ENCODE measurements around the gene PRDM16.

Gene PRDM16

DNA sequence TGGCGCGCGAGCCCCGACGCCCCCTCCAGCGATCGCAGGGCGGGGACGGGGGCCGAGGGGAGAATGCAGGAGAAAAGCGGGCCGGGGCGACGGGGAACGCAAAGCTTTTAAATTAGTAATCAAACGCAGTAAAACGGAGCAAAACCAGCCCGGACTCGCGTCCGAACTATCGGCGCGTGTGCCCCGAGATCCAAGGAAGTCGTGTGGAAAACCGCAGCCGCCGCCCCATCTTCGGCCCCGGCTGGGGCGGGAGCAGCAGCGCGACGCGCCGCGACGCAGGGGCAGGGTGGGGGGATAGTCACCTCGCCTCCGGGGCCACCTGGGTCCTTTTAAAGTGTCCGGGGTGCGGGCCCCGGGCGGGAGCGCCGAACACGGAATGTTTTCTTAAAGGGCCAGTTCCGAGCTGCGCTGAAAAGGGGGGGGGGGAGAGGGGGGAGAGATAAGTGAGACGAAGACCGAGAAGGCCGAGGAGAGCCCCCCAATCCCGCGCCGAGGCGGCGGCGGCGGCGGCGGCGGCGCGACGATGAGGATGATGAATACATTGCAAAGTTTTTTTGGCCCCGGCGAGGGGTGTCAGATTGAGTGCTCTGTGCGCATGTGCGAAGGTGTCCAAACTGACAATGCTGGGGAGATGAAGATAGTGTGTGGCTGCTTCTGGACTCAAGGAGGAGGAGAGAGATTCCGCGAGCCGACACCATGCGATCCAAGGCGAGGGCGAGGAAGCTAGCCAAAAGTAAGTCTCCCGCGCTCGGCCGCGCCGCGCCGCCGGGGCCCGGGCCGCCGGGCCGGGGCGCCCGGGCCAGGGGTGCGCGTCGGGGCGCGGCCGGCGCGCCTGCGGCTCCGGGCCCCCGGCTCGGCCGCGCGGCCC, at the start of gene PRDM16:
Gene PRDM16, plus strand, starts transcription at position 640 of the 868 bp plus-strand sequence. Its CDS starts 57 bp downstream, at position 697.
- no peak for DNase-seq (ENCODE audit: low spot score)

DNA sequence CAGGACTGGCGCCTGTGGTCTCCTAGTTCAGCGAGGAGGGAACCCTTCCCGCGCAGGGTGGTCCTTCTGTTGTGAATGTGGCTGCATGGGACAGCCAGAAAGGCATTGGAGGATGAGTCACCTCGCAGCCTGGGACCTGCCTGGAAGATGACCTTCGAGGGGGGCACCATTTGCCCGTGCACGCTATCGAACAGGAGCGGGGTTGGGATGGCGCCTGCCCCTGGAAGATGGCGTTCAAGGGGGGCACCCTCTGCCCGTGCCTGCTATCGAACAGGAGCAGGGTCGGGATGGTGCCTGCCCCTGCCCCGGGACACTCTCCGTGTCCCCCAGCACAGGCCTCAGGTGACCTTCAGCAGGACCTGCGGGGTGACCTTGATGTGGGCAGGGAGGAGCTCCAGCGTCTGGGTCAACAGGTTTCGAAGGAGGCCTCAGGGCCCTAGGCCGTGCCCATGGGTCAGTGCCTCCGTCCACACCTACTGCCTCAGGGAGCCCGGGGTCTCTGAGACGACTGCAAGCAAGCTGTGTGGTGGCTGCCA, 49.4 kb upstream of the PRDM16 start:
- DNase-seq (ENCODE audit: low spot score): no peak

DNA sequence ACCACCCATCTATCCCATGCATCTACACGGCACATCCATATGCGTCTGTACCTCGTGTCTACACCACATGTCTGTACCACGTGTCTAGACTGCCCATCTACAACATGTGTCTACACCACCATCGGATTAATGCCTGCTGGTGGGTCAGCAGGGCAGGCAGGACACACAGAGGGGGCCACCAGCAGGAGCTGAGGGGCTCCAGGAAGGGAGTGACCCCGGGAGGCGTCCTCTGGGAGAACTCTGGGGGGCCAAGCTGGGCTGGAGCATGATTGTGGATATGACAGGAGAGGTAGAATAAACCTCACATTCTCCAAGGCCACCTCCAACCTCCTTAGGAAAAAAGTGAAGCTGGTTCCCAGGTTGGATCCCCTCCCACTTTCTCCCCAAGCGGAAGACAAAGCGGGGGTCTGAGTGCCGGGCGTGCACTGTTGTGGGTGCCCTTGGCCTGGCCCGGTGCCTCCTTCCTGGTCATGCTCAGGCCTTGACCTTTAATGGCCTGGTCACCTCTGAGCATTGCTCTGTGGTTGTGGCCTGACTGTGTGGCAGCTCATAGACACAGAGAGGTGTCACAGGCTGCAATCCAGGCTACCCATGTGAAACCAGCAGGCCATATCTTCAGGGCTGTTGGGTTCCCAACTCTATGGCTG, 48.6 kb upstream of the PRDM16 start:
- DNase-seq (ENCODE audit: low spot score): no peak

DNA sequence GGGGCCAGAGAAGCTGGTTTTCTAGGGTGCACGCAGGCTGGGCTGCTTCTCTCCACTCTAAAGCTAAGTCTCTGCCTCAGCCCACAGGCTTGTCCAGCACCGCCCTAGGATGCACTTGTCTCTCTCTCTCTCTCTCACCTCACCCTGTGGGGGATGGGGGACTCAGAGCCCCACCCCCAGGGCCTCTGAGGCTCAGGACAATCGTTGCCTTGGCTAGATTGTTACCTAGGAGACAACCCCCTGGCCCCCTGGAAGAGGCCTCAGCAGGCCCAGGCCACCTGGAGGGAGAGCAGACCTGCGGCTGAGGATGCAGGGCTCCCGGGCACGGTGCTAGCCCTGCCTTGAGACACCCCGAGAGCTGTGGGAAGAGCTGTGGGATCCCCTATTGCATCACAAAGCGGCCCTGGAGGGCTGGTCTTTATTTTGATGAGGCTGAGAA, 47.8 kb upstream of the PRDM16 start, which contains the start of gene ACTRT2:
Gene ACTRT2, plus strand, starts transcription at position 235 of the 439 bp plus-strand sequence. CDS start 220 bp downstream, outside the sequence.
- DNase-seq (ENCODE audit: low spot score): no peak

DNA sequence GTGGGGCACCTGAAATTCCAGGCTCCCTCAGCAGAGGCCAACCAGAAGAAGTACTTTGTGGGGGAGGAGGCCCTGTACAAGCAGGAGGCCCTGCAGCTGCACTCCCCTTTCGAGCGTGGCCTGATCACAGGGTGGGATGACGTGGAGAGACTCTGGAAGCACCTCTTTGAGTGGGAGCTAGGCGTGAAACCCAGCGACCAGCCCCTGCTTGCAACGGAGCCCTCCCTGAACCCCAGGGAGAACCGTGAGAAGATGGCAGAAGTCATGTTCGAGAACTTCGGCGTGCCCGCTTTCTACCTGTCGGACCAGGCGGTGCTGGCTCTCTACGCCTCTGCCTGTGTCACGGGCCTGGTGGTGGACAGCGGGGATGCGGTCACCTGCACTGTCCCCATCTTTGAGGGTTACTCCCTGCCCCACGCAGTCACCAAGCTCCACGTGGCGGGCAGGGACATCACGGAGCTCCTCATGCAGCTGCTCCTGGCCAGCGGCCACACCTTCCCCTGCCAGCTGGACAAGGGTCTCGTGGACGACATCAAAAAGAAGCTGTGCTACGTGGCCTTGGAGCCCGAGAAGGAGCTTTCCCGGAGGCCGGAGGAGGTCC, 47.1 kb upstream of the PRDM16 start:
- no peak for DNase-seq (ENCODE audit: low spot score)

DNA sequence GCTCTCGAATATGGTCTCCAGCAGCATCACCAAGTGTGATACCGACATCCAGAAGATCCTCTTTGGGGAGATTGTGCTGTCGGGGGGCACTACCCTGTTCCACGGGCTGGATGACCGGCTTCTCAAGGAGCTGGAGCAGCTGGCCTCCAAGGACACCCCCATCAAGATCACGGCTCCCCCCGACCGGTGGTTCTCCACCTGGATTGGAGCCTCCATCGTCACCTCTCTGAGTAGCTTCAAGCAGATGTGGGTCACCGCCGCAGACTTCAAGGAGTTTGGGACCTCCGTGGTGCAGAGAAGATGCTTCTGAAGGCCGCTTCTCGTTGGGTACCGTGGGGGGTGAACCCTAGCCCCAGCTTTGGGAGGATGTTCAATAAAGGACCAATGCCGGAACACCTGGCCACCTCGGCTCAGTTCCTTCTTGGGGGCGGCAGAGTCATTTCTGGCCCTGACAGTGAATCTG, 46.5 kb upstream of the PRDM16 start:
- DNase-seq (ENCODE audit: low spot score): no peak

DNA sequence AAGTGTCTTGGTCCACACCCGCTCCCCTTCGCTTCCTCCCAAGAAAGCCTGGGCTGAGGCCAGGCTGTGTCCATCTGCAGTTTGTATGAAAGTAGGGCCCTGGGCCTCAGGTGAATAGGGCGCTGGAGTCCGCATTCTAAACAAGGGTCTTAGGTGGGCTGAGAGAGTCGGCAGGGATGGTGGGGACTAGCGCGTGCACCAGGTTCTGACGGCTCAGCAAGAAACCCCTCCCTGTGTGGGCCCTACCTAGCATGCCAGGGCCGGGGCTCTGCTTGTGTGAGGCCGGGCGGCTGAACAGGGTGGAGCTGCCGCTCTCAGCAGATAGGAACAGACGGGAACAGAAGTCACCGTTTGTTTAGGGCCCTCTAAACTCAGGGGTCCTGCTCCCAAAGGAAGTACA, 46.0 kb upstream of the PRDM16 start:
- no peak for DNase-seq (ENCODE audit: low spot score)

DNA sequence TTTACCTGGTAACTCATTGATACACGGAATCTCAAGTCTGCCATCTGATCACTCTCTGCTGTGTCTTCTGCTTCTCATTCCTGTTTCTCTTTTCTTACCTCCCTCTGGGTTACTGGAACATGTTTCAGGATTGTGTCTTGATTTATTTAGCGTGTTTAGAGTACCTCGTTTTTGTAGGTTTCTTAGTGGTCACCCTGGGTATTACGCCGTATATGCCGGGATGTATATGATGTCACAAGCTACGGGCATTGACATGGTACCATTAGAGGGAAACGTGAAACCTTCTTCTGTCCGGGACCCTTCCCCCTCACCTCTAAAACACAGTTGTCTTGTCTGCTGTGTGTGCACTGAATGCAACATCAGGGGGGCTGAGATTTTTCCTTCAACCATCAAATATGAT, 45.0 kb upstream of the PRDM16 start:
- no peak for DNase-seq (ENCODE audit: low spot score)

DNA sequence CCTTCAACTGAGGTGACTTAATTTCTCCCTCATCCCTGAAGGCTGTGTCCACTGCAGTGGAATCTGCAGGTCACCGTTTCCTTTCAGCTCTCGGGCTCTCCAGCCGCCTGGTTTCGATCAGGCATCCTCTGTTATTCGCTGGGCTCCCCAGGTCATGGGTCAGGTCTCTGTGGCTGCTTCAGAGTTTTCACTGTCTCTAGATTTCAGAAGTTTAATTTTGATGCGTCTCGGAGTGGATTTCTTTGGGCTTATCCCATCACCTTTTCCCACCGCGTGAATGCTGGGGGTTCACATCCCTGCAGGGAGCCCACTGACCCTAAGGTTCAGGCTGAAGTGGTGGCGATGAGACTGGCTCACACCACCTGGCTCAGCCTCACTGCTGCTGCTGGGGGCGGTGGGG, 44.4 kb upstream of the PRDM16 start:
- DNase-seq (ENCODE audit: low spot score): no peak

DNA sequence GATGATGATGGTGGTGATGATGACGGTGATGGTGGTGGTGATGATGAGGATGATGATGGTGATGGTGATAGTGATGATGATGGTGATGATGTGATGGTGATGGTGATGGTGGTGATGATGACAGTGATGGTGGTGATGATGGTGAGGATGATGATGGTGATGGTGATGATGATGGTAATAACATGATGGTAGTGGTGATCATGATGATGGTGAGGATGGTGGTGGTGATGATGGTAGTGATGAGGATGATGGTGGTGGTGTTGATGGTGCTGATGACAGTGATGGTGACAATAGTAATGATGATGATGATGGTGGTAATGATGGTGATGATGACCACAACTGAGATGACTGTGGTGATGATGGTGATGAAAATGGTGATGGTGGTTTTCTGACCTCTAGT, 42.9 kb upstream of the PRDM16 start:
- no peak for DNase-seq (ENCODE audit: low spot score)

DNA sequence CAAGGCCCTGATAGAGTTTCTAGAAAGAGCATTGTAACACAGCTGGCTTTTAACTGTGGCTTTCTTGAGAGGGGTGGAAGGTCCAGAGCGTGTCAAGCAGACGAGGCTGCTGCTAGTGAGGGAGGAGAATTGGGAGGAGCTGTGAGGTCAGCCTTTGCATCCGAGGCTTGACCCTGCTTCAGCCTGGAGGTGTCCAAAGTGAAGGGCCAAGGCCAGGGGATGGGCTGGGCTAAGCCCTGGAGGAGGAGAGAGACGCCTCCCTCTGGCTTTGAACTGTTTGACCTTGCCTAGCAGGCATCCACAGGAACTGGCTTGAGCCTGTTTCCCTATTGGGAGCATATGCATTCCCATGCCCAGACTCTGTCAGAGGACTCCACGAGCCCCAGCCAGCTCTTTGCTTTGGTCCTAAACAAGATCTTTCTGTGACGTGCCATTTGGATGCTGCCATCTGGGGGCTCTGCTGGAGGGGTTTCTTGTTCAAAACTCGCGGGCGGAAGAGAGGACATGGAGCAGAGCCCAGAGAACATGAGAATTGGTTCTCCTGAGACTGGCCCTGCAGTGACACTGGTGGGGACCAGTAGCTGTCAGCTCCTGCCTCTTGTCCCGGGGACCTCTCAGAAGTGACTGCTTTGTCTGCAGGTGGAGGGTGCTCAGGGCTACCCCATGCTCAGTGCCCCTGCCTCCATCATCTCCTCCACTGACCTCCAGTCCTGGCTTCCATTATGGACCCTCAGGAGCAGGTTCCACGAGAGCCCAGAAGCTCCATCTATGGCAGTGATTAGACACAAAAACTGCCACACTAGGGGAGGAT, 42.2 kb upstream of the PRDM16 start:
- no peak for DNase-seq (ENCODE audit: low spot score)

DNA sequence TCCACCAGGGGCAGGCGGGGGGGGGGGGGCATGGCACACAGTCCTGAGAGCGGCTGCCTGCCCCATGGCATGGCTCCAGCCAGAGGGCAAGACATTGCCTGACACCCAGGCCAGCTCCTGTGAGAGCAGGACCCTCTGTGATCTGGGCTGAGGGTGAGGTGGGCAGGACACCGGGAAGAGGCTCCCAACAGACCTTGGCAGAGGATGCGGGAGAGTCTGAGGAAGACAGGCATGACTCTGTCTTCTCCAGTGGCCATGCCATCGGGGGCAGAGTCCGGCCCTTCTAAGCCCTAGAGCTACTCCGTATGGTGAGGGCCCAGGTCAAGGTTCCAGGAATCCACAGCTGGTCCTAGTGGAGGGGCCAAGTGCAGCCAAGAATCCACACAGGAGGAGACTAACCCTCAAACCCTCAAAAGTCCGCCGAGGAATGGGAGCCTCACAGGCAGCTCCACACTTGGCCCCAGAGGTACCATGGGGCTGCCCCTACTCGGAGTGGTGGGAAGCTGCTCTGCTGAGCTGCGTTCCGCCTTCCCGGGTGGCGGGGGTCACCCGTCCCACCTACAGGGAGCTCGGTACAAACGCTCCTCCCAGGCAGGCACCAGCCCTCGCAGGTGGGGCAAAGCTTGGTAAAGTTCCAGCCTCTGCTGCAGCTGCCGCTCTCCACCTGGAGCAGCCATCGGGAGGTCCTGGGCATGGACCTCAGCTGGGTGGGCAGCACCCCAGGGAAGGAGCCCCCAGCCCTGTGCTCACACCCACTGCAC, 41.2 kb upstream of the PRDM16 start:
- no peak for DNase-seq (ENCODE audit: low spot score)

DNA sequence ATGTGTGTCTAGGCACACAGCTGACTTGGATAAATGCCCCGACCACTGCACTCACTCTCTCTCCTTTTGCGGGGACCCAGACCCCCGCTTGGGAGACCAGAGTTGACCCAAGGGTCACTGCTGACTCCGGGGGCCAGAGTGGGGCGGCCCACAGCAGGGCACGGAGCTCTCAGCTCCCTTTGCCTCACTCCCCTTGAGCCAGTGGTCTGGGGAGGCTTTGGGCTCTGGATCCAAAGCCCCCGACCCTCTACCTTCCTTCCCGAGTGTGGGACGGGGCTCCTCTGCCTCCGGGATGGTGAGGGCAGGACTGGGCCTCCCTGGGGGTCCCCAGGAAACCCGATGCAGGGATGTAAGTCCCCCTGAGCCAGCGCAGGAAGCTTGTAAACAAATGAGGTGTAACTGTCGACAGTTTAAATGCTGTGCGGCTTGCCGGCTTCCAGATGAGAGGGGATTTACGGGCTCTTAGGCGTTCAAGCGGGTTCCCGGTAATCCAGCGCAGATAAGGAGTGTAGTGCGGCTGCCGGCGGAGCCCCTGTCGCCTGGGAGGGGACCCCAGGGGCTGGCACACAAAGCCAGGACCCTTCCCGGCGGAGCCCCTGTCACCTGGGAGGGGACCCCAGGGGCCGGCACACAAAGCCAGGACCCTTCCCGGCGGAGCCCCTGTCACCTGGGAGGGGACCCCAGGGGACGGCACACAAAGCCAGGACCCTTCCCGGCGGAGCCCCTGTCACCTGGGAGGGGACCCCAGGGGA, 40.3 kb upstream of the PRDM16 start:
- no peak for DNase-seq (ENCODE audit: low spot score)

DNA sequence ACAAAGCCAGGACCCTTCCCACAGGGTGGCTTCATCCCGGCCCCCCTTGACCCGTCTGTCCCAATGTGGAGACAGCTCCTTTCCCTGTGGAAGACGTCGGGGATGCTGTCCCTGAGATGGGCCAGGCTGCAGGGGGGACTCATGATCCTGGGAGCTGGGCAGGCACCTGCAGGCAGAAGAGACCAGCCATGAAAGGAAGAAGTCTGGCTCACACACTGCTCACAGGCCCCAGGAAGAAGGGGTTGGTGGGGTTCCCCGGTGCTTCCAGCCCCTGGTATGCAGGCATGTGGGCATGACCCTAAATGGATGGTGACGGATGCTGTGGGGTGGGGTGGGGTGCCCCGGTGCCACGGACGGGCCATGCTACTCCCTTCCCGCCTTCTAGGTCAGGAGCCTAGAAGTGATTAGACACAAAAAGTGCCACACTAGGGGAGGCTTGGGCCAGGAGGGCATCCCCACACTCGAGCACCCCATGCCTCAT, 39.5 kb upstream of the PRDM16 start:
- DNase-seq (ENCODE audit: low spot score): no peak

DNA sequence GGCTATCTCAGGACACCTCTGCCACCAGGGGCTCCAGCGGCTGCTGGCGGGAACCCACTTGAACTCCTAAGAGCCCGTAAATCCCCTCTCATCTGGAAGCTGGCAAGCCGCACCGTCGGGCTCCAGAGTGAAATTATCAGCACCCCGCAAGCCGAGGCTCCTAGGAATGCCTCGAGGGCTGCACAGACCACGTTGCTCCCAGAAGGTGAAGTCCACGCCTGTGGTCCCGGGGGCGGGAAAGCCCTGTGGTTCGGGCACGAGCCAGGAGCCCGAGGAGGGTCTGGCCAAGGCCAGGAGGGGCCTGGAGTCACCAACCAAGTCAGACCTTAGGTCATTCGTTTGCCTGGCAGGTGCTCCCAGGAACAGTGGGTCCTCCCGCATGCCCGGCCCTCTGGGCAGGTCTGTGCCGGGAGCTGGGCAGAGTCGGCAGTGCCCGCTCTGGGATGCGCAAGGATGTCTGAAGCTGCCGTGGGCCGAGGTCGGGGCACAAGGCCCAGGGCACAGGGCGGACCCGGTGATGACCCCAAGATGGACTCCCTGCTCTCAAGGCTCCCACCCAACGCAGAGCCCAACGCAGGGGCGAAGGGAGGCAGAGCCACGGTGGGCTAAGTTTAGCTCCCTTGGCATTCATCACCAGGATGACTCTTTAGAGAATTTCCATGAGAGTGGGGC, 38.9 kb upstream of the PRDM16 start:
- DNase-seq (ENCODE audit: low spot score): no peak

DNA sequence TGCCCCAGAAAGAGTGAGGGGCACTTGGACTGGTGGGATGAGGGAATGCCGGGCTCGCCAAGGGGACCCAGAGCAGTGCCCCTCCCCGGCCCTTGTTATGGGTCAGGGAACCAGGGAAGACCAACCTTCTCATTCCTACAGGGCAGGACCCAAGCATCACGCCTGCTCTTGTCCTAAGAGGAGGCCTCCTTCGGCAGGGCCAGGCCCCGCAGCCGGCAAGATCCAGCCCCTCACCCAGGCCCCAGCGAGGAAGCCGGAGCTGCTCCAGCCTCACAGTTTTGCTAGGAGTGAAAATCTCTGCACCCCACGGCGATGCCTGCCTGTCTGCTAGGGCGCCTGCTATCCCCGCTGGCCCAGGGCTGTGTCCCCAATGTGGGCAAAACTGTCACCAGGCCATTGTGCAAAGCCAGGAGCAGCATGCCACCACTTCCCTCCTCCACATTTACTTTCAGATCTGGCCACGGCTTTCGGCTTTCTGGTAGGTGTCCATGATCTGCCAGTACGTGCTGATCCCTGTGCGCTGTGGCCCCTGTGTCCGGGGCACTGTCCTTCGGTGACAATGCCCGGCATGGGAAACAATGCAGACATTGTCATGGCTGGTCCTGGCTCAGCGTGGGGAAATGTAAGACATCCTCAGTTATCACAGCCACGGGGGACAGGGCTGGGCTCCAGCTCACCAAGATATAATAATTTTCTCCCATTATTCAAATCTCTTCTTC, 38.2 kb upstream of the PRDM16 start:
- DNase-seq (ENCODE audit: low spot score): no peak

DNA sequence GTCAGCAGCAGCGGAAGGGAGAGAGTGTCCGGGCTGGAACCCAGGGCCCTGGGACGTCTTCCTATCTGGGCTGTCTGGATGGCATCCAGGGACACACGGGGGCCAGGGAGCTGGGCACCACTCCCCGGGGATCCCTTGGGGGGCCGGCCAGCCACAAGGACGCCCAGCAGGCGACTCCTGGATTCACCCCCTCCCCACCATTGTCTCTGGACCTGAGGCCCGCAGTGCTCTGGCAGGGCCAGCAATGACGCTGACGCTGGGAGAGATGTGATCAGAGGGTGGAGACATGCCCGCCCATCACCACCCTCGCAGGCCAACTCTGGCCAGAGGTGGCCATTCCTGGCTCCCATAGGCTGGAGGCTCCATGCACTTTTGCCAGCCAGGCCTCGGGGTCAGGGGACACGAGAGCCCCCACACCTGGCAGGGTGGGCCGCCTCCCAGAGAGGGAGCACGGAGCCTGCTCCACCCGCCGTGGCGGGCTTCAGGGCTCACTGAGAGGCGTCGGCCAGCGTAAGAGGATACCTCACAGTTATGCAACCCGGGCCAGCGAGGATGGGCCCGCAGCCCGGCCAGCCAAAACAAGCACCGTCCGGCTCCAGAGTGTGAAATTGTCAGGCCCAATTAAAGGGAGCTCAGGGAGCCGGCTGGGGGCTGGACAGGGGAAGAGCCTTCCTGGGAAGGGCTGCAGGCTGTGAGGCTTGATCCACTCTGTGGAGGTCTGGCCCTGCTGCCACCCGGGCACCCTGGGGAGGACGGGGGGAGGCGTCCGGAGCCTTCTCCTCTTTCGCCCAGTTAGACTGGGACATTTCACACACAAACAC, 37.4 kb upstream of the PRDM16 start:
- no peak for DNase-seq (ENCODE audit: low spot score)
